NCI-H2029 (cell line): ENCODE data around the gene ARHGAP8.

Experiments used
- DNase-seq: peaks from one replicate; lab custom pipeline; 2025; lab: John Stamatoyannopoulos, UW

ARHGAP8 gene

DNA sequence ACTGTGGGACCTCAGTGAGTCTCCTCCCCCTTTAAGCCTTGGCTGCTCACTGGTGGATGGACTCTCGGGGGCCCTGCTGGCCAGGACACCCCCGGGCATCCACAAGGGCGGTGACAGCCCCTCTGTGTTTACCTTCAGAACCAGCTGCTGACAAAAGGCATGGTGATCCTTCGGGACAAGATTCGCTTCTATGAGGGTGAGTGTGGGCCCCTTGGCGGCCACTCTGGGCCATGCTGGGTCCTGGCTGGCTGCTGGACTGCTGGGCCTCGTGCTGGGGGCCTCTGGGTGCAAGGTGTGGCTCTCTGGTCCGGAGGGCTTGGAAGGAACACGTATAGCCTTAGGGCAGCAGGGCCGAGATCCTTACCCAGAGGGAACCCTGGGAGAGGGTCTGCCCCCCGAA lies 25.9 kb upstream of the ARHGAP8 start:
- no peak for DNase-seq

DNA sequence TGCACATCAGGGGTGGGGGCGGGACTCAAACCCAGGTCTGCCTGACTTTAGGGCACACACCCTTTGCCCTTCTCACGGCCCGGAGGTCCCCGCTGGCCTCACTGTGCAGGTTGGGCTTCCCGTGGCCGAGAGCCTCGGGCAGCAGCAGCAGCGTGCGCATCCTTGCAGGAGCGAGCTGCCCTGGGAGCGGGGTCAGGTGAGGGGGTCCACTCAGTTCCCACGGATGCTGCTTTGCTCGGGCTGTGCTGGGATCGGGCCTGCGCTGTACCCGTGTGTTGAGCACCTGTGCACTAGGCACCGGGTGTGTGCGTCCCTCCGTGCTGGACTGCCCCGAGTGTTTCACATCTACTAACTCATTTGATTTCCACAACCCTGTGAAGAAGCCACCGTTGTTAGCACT lies 25.2 kb upstream of the ARHGAP8 start:
- no peak for DNase-seq

DNA sequence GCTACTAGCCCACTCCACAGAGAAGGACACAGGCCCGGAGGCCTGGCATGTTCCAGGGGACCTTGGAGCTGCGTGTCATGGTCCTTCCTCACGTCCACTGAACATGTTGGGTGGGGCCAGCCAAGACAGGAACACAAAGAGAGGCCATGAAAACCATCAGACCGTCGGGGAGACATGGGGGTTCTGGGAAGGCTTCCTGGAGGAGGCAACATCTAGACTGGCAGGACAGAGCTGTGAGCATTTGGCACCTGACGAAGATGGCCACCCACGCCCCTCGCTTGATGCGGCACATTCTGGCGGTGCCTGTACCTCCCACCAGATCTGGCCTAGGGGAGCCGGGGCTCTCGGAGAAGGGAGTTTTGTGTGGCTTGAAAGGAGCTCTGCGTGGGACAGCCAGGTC lies 24.7 kb upstream of the ARHGAP8 start:
- no peak for DNase-seq

DNA sequence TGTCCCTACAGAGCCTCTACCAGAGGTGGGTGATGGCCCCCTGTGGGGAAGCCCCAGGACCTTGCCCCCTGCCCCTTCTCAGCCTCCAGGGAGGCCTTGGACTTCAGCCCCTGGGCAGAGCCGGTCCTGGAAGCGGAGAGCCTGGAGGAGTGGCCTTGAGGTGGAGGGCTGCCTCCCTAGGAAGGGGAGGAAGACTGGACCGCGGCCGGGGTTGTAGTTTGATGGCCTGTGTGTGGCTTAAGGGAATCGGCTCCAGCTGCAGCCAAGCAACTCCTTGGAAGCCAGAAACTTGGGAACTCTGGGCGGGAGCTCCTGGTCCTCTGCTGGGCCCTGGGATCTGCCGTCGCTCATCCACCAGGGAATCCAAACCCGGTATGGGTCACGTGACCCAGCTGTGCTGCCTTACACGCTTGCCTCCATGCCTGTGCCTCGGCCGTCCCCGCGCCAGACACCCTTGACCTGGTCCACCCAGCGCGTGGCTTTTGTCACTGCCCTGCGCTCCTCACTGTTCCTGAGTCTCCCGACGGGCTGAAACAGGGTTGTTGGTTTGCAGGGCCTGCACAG lies 23.5 kb upstream of the ARHGAP8 start:
- DNase-seq, result no peak

DNA sequence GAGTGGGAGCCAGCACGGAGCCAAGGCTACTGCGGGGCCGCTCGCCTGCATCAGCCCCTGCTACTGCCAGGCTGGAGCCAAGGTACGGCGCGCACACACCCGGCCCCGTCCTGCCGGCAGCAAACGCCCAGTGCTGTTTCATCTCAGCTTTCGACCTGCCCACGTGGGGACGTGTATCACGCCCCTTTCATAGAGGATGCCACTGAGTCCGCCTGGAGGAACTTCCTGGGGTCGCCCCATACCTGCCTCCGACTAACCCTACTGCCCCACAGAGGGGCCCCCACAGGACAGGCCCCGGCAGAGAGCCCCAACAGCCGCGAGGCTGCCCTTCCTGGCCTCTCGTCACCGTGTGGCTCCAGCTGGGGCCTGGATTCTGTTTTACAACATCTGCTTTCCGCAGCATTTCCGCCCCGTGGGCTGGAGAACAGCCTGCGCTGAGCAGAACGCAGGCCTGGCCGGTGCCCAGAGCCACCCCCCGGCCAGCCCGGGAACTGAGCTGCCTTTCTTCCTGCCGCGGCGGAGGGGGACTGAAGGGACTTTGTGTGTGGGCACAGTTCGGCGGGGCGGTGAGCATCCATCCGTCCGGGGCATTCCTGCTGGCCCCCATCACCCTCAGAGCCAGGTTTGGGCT lies 22.9 kb upstream of the ARHGAP8 start:
- DNase-seq, result no peak

DNA sequence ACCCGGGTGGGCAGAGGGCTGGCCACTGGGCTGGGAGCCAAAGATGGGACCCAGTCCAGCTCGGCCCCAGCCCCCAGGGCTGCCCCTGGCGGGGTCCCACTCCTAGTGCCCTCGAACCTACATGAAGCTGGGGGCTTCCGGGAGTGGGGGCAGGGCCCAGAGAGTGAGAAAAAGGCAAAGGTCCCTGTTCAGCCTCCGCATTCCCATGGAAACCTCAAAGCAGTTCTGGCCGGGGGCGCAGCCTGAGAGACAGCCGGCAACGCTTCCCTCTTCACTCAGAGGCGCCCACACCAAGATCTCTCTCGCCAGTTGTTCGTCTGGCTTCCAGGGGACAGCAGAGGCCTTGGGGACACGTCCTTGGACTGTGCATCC lies 22.4 kb upstream of the ARHGAP8 start:
- DNase-seq, result no peak

DNA sequence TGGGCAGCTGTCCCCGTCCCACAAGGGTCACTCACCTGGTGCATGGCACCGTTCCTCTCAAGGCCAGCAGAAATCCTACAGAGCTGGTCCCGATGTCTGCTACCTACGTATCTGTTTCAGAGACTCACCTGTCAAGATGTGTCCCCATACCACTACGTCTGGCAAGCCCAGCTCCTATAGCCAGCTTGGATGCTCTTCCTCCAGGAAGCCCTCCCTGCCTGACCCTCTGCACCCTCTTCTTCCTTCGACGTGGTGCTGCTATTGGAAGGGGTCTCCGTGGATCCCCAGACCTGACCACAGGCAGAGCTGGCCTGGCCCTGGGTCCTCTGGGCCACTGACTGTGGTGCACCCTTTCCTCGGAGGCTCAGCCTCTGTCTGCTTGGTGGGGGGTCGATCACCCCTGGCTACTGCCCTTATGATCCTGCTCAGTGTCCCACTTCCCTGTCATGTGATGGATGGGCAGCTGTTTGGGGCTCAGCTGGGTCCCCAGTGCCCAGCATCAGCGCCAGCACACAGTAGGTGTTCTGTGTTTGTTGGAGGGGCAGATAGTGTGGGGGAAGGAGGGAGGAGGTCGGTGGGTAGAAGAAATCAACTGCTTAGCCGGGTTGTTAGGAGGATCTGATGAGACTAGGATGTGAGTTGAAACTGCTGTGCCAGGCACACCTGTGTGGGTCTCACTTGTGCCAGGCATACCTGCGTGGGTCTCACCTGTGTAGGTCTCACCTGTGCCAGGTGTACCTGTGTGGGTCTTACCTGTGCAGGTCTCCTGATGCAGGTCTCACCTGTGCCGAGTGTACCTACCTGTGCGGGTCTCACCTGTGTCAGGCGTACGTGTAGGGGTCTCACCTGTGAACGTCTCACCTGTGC lies 21.7 kb upstream of the ARHGAP8 start:
- DNase-seq, result no peak

DNA sequence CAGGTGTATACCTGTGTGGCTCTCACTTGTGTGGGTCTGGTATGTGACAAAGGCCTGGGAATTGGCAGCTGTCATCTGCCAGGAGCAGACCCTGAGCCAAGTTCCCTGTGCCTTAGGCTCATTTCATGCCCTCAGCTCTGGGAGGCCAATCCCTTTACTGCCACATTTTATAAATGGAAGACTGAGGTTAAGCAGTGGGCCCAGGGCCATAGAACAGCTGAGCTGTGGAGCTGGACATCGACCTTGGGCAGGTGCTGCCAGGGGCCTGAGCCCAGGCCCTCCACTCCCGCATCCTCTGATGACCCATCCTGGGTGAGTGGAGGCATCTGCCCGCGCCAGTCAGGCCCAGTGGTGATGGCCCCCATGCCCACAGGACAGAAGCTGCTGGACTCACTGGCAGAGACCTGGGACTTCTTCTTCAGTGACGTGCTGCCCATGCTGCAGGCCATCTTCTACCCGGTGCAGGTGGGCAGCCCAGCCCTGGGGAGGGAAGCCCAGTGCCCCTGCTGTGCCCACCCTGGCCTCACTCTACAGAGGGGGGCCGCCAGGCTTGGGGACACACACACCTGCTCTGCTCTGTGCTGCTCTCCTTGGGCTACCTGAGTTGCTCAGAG lies 20.9 kb upstream of the ARHGAP8 start:
- no peak for DNase-seq

DNA sequence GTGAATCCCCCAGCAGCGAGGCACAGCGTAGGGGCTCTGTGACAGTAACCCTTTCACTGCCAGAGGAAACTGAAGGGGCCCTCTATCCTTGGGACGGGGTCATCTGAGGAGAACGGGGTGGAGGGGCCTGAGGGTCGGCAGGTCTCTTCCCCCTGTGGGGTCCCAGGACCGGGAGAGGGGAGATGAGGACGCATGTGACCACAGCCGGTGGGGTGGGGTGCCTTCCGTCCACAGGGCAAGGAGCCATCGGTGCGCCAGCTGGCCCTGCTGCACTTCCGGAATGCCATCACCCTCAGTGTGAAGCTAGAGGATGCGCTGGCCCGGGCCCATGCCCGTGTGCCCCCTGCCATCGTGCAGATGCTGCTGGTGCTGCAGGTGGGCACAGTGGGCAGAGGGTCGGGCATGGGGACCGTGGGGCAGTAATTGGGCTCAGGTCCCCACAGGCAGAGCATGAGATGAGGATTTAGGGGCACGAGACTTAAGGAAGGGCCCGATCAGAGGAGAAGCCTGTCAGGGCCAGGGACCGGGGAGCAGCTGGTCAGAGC lies 20.3 kb upstream of the ARHGAP8 start:
- no peak for DNase-seq

DNA sequence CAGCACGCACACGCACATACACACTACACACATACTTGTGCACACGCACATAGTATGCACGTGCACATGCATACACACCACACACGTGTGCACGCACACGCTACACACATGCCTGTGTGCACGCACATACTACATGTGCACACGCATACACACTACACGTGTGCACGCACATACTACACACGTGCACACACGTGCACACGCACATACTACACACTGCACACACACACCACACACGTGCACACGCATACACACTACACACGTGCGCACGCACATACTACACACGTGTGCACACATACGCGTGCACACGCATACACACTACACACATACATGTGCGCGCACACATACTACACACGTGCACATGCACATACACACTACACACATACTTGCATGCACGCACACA lies 19.7 kb upstream of the ARHGAP8 start:
- DNase-seq, result no peak

DNA sequence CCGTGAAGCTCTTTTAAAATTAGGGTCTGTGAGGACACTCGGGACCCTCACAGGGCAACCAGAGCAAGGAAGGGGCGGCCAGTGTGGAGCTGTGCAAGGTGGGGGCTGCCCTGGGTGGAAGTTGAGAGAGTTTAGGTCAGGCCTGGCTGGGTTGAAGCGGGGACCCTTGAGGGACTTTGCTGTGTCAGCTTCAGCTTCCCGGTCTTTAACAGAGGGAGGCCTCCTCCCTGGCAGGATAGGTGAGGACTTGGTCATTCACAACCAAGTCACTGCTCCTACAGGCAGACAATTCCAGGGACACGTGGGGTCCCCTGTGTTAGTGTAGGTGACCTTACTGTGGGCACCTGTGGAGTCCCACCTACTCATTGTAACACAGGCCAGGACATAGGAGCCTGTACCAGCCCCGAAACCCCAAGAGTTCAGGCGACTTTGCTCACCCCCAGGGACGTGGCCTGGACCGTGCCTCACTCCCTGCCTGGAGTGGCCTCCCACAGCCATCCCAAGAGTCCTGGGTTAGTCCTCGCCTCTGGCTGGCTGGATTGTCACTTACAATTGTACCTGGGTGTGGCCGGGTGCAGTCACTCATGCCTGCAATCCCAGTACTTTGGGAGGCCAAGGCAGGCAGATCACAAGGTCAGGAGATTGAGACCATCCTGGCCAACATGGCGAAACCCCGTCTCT lies 18.8 kb upstream of the ARHGAP8 start:
- DNase-seq, result no peak

DNA sequence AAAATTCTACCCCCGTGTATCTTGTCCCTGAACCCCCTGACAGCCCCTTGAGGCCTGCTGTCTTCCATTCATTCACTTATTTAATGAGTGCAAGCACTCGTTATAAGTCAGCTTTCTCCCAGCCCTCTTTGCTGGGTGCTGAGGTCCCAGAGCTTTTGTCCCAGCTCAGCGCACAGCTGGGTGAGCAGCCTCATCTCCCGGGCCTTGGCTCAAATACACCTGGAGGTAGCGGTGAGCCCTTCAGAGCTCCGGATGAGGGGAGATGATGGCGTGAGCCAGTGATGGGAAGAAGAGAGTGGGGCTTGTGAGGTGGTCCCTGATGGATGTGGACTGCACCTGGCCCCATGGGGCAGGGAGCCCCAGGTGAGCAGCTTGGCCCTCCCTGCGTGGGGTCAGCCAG lies 18.1 kb upstream of the ARHGAP8 start:
- DNase-seq, result no peak

DNA sequence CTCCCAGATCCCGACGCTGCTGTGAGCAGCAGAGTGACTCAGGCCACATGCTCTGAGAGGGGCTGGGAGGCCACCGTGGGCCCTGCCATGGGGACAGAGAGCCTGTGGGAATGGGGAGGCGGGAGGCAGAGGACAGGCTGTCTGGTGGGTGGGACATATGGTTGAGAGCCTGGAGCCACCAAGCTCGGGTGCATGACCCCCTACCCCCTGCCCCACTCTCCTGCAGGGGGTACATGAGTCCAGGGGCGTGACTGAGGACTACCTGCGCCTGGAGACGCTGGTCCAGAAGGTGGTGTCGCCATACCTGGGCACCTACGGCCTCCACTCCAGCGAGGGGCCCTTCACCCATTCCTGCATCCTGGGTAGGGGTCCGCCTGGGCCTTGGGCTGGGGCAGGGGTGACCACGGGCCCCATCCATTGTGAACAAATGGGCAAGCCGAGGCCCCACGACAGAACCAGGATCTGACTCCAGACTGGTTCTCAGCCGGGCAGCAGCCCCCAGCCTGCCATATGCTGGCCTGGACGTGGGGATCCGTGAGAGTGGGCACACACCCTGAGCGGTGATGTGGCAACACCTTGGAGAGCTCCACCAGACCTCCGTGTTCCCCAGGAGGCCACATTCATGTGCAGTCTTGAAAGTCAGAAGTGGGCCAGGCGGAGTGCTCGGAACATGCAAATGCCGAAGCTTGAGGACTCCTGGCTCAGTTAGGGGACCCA lies 17.4 kb upstream of the ARHGAP8 start:
- no peak for DNase-seq

DNA sequence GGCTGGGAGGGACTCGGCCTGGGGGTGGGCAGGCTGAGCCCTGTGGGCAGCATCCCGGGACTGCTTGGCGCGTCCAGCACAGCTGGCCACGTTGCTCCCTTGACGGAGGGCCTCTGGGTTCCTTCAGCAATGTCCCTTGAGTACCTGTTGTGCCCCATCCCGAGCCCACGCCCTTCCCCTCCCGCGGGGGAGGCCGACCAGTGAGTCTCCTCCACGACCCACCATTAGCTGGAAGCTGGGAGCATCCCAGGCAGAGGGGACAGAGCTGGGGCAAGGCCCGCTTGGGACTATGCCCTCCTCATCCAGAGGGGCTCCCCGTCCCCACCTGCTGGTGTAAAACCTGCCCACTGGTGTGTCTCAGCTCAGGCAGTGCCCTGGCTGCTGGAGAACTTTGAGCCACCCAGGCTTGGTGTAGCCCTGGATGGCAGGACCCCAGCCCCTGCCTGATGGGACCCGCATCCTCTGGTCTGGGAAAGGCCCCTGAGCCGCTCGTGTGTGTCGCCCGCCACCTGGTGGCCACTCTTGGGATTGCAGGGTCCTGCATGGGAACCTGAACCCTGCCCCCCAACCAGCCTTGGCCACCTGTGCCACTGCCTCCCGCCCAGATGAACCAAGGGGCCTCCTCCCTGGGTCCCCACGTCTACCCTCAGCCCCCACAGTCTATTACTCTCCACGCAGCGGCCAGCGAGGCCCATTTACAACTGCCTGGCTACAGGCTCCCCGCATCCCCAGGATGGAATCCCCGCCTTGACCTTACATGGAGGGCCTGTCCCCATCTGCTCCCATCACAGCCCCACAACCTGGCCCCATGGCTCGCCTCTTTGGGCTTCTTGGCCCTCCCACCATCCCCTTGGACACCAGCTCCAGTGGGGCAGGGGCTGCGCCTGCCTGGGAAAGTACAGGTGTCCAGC lies 16.6 kb upstream of the ARHGAP8 start:
- no peak for DNase-seq

DNA sequence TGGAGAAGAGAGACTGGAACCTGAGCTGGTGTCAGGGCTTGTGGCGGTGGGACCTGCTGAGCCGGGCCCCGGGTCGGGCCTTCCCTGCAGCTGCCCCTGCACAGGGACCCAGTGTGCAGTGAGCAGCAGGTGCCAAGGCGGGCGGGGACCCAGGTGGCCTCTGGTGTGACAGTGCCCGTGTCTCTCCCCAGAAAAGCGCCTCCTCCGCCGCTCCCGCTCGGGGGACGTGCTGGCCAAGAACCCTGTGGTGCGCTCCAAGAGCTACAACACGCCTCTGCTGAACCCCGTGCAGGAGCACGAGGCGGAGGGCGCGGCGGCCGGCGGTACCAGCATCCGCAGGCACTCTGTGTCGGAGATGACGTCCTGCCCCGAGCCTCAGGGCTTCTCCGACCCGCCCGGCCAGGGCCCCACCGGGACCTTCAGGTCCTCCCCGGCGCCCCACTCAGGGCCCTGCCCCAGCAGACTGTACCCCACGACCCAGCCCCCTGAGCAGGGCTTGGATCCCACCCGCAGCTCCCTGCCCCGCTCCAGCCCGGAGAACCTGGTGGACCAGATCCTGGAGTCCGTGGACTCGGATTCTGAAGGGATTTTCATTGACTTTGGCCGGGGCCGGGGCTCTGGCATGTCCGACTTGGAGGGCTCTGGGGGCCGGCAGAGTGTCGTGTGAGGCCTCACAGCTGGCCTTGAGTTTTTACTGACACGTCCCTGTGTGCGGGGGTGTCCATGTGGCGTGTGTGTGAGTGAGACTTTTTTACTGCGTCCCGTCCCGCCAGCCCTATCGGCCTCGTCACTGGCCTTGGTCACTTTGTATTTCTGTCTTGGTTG lies 15.6 kb upstream of the ARHGAP8 start:
- no peak for DNase-seq

DNA sequence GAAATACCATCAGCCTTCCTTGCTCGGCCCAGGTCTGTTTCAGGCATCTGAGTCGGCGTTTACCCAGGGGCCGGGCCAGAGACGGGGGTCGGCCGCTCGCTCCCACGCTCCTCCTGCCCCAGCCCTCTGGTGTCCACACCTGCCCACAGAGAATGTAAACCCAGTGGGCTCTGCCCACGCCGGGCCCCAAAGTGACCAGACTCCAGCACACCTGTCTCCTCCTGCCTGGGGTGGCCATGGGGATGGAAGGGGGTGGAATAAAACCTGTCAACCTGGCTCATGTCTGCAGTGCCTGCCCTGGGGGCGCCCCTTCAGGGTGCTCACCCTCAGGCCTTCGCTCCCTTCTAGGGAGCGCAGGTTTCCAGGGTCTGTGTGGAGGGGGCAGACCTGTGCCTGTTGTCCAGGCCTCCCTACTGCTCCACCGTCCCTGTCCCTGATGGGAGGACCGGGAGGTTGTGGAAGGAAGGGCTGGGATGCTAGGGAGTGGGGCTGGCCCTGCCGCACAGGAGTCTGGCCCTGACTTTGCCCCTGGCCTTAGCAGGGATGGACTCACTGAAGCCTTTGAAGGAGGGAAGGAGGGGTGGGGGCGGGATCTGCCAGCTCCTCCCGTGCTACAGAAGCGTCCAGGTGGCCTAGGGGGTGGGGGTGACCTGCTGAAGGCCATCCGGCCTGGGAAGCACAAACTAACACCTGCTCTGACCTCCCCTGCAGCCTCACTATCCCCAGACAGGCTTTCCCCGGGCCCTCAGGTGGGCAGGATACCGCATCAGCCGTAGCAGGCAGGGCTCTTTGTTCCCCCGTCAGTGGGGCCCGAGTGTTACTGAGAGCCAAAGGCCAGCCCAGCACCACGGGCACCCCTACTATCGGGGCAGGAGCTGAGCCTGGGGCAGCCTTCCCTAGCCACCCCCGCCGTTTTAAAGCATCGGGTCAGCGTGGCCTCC lies 14.7 kb upstream of the ARHGAP8 start:
- no peak for DNase-seq

DNA sequence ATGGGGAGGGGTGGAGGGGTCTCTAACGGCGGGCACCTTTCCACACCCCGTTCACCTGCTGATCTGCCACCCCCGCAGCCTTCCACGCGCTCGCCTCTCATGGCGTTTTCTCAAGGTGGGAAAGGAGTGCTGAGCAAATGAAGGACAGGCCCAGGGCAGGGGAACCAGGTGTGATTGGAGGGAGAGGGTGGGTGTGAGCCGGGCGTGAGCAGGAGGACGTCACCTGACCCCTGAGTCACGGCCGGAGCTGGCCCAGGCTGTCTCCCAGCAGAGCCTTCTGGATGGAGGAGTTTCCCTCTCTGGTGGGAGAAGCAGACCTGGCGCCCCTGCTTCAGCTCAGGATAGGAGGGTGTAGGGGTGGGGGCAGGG lies 14.0 kb upstream of the ARHGAP8 start:
- no peak for DNase-seq

DNA sequence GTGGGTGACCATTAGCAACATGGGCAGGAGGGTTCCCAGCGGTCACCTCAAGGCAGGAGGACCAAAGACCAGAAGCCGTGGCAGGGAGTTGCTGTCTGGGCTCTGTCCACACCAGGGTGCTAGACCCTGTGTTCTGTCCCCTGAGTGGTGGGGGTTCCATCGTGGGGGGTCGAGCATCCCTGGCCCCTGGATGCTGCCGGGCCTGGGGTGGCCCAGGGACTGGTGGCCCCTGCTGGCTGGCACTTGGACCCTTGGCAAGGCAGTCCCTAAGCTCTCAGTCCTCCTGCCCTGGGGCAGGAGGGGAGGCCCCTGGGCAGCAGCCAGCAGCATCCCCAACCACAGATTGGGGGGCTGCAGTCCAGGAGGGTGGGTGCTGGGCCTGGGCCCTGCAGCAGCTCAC lies 13.4 kb upstream of the ARHGAP8 start:
- no peak for DNase-seq
